GM06990 (cell line): ENCODE data around the gene WRAP73.

Experiments used
- DNase-seq: peaks from one replicate; pipeline ENCODE4 v3.0.0-alpha.2; 2011; ENCODE audit not compliant: insufficient read length; ENCODE audit errors: extremely low read depth
- H3K27me3 ChIP-seq: replicated peaks from 2 replicates; pipeline ENCODE4 v1.6.0; 2011; ENCODE audit warnings: low read length; ENCODE audit not compliant: control insufficient read depth, insufficient read depth
- H3K36me3 ChIP-seq: 2 replicates; pipeline ENCODE4 v1.5.1; 2011; ENCODE audit warnings: low read length; ENCODE audit not compliant: control insufficient read depth, insufficient read depth
- H3K4me3 ChIP-seq: replicated peaks from 2 replicates; pipeline ENCODE4 v1.5.1; 2011; ENCODE audit warnings: low read depth, mild to moderate bottlenecking, control low read depth, low read length
- CTCF ChIP-seq: IDR thresholded peaks from 2 replicates; pipeline ENCODE4 v1.5.1; 2011; ENCODE audit warnings: low read length, control low read depth, mild to moderate bottlenecking, inconsistent platforms; ENCODE audit not compliant: insufficient read depth, poor library complexity, severe bottlenecking

WRAP73 gene

DNA sequence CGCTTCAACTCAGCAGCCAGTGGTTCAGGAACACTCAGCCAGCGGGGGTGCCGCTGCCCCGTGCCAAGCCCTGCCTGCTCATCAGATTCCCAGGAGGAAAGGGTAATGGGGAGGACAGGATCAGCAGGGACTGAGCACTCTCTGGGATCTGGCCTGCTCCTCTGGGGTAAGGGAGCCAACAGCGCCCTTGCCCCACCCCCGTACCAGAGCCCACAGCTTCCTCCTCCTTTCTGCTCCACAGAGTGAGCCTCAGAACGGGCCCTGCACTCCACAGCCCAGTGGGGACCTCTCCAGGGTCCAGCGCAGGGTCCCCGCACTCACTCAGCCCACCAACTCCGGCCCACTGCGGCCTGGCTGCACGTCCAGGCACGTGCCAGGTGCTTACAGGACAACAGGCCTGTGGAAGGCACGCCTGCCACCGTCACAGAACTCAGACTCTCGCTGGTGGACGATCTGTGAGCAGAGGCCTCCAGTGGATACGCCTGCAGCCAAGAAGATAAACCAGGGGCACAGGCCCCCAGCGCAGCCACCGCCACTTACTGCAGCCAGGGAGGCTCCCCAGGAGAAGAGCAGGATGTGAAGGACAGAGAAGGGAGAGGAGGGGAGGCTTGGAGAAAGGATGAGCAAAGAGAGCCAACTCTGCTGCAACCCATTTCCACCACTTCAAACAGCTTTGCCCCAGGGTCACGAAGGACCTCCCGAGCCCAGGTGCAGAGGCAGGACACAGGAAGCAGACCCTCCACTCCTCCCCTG, 40.7 kb downstream of the WRAP73 start:
- DNase-seq: no peak
- Histone ChIP-seq H3K4me3 (no peak overlapping the region), H3K27me3 (peaks cover 2% of the 10 kb centered on the region; the same call in 1 of the 2 replicates)

DNA sequence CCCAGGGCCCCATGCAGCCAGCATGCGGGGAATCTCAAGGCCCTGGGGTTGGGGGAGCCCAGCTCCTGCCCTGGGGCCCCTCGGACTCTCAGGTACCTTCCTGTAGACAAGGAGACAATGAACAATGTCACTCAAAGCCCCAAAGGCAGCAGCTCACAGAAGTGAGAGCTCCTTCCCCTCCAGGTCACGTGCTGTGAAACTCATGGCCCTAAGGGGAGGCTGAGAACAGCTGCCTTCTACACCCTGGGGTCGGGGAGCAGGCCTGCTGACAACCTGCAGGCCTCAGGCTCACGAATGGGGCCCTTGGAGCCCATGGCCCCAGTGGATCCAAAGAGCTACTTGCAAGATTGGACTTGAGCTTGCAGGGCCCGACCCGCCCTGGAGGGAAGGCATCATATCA, 41.7 kb downstream of the WRAP73 start:
- H3K36me3 ChIP-seq: no peaks in the 10 kb centered on the region
- no peak for DNase-seq
- no peak overlapping the region for H3K4me3 ChIP-seq
- peaks cover 2% of the 10 kb centered on the region; the same call in 1 of the 2 replicates for H3K27me3 ChIP-seq
- TF ChIP-seq CTCF: no peak

More for the DNA sequence above, 40.7 kb downstream of the WRAP73 start:
- no peaks in the 10 kb centered on the region for H3K36me3 ChIP-seq
- TF ChIP-seq CTCF: no peak

- Histone ChIP-seq H3K36me3 (no peaks in the 10 kb centered on the region), H3K27me3 (peaks cover 2% of the 10 kb centered on the region; the same call in 1 of the 2 replicates), H3K4me3 (no peak overlapping the region)
- DNase-seq: no peak
- TF ChIP-seq CTCF: no peak
These were observed 42.2 kb downstream of the WRAP73 start for GRCh38 chr1:3607703-3608065.

- Histone ChIP-seq H3K27me3 (peaks cover 2% of the 10 kb centered on the region; the same call in 1 of the 2 replicates), H3K36me3 (no peaks in the 10 kb centered on the region), H3K4me3 (no peak overlapping the region)
- TF ChIP-seq CTCF: no peak
- no peak for DNase-seq
These were observed 42.9 kb downstream of the WRAP73 start for GRCh38 chr1:3606779-3607702.

DNA sequence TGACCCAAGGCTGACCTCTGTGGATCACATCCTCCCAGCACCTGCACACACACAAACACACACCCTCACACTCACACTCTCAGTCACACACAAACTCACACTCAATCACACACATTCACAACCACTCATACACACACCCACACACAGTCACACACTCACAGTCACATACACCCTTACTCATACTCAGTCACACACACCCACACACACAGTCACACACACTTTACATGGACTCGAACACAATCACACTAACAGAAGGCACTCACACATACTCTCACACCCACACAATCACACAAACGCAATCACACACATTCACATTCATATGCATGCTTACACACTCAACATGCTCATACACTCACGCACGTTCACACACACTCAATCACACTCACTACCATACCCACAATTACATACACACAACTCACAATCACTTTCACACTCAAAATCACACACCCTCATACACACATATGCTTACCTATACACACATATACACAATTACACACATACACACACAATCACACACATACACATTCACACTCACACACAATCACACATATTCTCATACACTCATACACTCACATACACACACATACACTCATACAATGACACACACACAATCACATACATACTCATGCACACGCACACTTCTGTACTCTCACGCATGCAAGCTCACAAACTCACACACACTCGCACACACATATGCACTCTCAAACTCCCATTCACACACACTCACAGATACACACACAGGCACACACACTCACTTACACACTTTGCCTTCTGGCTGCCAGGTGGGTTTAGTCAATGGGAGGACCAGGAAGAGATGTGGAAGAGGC, 44.7 kb downstream of the WRAP73 start:
- no peak for DNase-seq
- Histone ChIP-seq H3K4me3 (no peak overlapping the region), H3K36me3 (no peaks in the 10 kb centered on the region), H3K27me3 (peaks cover 2% of the 10 kb centered on the region; the same call in 1 of the 2 replicates)
- no peak for TF ChIP-seq CTCF
